Progenitor cell of endocrine pancreas (in vitro differentiated cells): ENCODE measurements around the gene MYL9. TPM values are rescaled to one million over a fixed set of nuclear protein-coding genes. Genes with fewer than 3 reads are reported as not detected.
A peak's percentile ranks its signal among the peaks of the same experiment; 100 is the strongest.

Experiments used
- DNase-seq: peaks from one replicate; pipeline ENCODE4 v3.0.0; 2021; ENCODE audit warnings: low spot score; ENCODE audit not compliant: unreplicated experiment
- H3K27ac Mint-ChIP-seq: 2 replicates; pipeline ENCODE4 v1.8.0; 2021; ENCODE audit warnings: mild to moderate bottlenecking, moderate library complexity, mixed read lengths
- H3K27me3 Mint-ChIP-seq: 2 replicates; pipeline ENCODE4 v1.8.0; 2021; ENCODE audit warnings: mixed read lengths
- H3K36me3 Mint-ChIP-seq: 2 replicates; pipeline ENCODE4 v1.8.0; 2022; ENCODE audit warnings: mixed read lengths; ENCODE audit not compliant: insufficient read depth
- H3K4me1 Mint-ChIP-seq: 2 replicates; pipeline ENCODE4 v1.8.0; 2021; ENCODE audit warnings: low read depth, mixed read lengths
- H3K4me3 Mint-ChIP-seq: 2 replicates; pipeline ENCODE4 v1.8.0; 2021; ENCODE audit warnings: low read depth, mild to moderate bottlenecking, moderate library complexity, mixed read lengths
- H3K9me3 Mint-ChIP-seq: 2 replicates; pipeline ENCODE4 v1.8.0; 2021; ENCODE audit warnings: low read depth, mixed read lengths
- CTCF ChIP-seq: fragments of 200-600 bp; sonication (generic); IDR thresholded peaks from one replicate; pipeline ENCODE4 v1.5.0; 2021; ENCODE audit warnings: antibody characterized with exemption, mild to moderate bottlenecking; ENCODE audit not compliant: unreplicated experiment
- total RNA-seq: library from RNA; stranded (reverse); gene quantifications from 2 replicates; pipeline ENCODE4 v1.2.1, GENCODE V29; 2021

Gene MYL9
- total RNA-seq, 1 donor from 2014 or later = 31.0 TPM

- DNase-seq = peak; percentile 45
- Mint-ChIP-seq H3K36me3 (peaks cover 1% of the 10 kb centered on the region), H3K27ac (peak overlapping the region; percentile 90), H3K9me3 (no peaks in the 10 kb centered on the region), H3K4me1 (peaks cover 37% of the 10 kb centered on the region), H3K4me3 (peak overlapping the region; percentile 93), H3K27me3 (no peaks in the 10 kb centered on the region)
- peak; percentile 3 for TF ChIP-seq CTCF
Measured at GRCh38 chr20:36573798-36574365, 32.6 kb downstream of the MYL9 start.

GRCh38 chr20:36574366-36575135, 33.2 kb downstream of the MYL9 start:
- Mint-ChIP-seq H3K4me3 (peak overlapping the region; percentile 93), H3K27me3 (no peaks in the 10 kb centered on the region), H3K4me1 (peaks cover 37% of the 10 kb centered on the region), H3K27ac (peak overlapping the region; percentile 98), H3K9me3 (no peaks in the 10 kb centered on the region), H3K36me3 (peaks cover 5% of the 10 kb centered on the region)
- no peak for TF ChIP-seq CTCF
- DNase-seq = peak; percentile 56

- no peak for DNase-seq
- no peaks in the 10 kb centered on the region for H3K27me3 Mint-ChIP-seq
- peak overlapping the region; percentile 93 for H3K4me3 Mint-ChIP-seq
Measured at GRCh38 chr20:36576081-36576445, 34.7 kb downstream of the MYL9 start.

GRCh38 chr20:36578356-36579041, 37.2 kb downstream of the MYL9 start:
- TF ChIP-seq CTCF = no peak
- H3K36me3 Mint-ChIP-seq = peaks cover 21% of the 10 kb centered on the region
- no peaks in the 10 kb centered on the region for H3K9me3 Mint-ChIP-seq
- no peaks in the 10 kb centered on the region for H3K27me3 Mint-ChIP-seq
- H3K4me3 Mint-ChIP-seq = no peak overlapping the region
- H3K27ac Mint-ChIP-seq = no peak overlapping the region
- no peak for DNase-seq
- peaks cover 19% of the 10 kb centered on the region for H3K4me1 Mint-ChIP-seq

More at GRCh38 chr20:36576081-36576445, 34.7 kb downstream of the MYL9 start:
- peaks cover 14% of the 10 kb centered on the region for H3K36me3 Mint-ChIP-seq
- no peaks in the 10 kb centered on the region for H3K9me3 Mint-ChIP-seq
- peak overlapping the region; percentile 98 for H3K27ac Mint-ChIP-seq
- peaks cover 37% of the 10 kb centered on the region for H3K4me1 Mint-ChIP-seq
- TF ChIP-seq CTCF = no peak

- H3K27ac Mint-ChIP-seq = peak overlapping the region; percentile 1
- H3K27me3 Mint-ChIP-seq = no peaks in the 10 kb centered on the region
Measured at GRCh38 chr20:36579996-36580545, 38.8 kb downstream of the MYL9 start.

More at GRCh38 chr20:36579996-36580545, 38.8 kb downstream of the MYL9 start:
- Mint-ChIP-seq H3K4me3 (no peak overlapping the region), H3K36me3 (peaks cover 24% of the 10 kb centered on the region), H3K4me1 (peaks cover 14% of the 10 kb centered on the region), H3K9me3 (no peaks in the 10 kb centered on the region)
- no peak for DNase-seq
- TF ChIP-seq CTCF = no peak
